NCI-H526 treated with DMSO at 0.1 percent for 48 hours (cell line): Measurements from ENCODE around the gene DCUN1D4.
"Not testable (repeated sequence)": the region's sequence is repeated elsewhere in the genome, so short reads cannot be mapped to it uniquely, and the experiment has no call there.

Source experiments
- DNase-seq: peaks from one replicate; lab custom pipeline; 2025; lab: John Stamatoyannopoulos, UW

Gene DCUN1D4

GRCh38 chr4:51855270-51855669, 12.3 kb downstream of the DCUN1D4 start:
- DNase-seq: no peak

DNA sequence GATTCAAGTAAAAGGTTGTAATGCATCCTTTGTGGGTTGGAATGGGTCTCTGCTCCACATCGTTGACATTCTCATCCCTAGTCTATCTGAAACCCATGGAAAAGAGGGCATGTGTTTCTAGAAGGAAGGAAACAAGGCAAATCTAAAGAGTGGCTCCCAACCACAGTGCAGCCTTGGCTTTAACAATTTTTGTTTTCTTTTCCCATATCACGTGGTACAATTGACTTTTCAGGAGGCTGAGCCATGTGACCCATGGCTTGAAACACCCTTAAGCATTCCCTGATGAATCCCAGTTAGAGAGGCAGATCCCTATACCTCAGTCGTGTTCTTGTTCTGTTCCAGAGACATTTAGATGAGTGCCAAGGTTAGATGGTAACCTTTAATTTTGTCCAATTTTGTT, 12.8 kb downstream of the DCUN1D4 start:
- no peak for DNase-seq

DNA sequence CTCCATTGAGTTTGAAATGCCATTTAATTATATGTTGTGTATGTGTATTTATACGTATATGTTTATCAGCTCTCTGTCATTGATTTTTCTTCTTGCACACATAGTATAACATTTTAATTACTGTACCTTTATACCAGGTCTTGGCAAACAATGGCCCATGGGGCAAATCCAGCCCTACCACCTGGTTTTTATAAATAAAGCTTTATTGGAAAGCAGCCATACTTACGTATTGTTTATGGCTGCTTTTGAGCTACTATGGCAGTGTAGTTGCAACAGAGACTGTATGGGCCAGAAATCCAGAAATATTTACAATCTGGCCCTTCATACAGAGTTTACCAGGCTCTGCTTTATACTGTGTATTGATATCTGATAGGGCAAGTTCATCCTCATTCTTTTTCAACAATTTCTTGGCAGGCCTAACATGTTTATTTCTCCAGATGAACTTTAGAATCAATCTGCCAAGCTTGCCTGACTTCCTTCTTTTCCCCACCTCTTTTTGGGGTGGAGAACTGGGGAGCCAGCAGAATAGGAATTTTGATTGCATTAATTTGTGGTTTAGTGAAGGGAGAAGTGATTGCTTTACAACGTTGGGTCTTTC, 15.8 kb downstream of the DCUN1D4 start:
- no peak for DNase-seq

DNA sequence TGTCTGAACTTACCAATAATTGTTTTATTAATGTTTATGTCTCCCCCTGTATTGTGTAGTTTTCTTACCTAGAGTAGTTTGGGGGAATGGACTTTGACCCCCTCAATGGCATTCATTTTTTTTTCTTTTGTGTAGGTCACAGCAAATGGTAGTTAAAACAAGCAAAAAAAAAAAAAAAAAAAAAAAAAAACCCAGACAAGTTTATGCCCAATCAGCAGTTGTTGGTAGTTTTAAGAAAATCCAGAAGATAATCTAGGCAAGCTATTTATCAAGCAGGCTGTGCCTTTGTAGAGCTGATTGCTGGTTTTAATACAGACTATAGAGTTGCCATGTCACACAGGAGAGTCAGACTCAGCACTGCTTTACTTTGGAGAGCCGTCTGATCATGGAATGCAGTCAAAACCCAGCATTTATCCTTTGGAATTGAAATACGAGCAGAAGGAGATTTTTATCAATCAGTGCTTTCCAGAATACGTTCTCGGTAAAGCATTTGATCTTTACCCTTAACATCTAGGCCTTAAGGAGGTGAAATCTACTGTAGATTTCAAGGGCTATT, 16.6 kb downstream of the DCUN1D4 start:
- no peak for DNase-seq

DNA sequence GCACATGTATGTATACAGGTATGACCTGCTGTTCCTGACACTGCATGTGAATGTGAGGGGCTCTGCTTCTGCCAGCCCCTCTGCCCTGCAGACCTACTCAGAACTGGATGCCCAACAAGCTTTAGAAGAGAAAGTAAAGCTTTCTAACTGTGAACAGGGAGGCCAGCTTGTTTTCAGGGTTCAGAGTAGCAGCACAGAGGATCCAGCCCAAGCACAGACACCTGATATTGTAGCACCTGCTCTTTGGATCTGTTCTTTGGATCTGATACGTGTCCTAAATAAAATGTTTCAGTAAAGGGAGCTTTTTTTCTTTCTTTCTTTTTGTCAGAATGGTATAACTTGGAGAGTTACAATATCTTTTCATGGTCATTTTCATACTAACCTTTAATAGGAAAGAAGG, 19.2 kb downstream of the DCUN1D4 start:
- DNase-seq: no peak

DNA sequence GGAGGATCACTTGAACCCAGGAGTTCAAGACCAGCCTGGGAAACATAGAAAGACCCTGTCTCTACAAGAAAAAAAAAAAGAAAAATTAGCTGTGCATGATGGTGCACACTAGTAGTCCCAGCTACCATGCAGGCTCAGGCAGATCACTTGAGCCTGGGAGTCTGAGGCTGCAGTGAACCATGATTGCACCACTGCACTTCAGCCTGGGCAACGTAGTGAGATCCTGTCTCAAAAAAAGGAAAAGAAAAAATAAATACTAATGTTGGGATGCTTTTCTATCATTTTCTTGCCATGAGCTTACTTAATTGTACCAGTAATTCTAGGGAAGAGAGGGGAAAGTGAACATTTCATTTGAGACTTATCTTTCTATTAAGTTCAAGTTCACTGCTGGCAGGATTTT, 19.8 kb downstream of the DCUN1D4 start:
- DNase-seq: no peak

- no peak for DNase-seq
Measured at GRCh38 chr4:51865717-51866116, 22.8 kb downstream of the DCUN1D4 start.

DNA sequence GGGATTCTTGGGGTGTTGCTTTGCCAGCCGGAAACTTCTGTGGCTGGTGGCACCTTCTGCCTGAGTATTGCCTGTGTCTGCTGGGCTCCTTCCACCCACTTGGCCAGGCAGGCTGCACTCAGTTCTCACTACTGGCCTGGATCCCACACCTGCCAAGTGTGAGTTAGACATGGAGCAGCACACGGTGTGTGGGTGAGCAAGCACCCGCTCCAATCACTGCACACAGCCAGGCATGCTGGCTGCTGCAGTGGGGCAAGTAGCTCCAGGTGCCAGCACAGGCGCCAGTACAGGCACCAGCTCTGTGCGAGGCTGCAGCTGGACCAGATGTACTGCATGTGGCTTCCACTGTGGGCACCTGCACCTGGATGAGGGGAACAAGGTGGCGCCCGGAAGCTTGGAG, 23.9 kb downstream of the DCUN1D4 start:
- no peak for DNase-seq

- no peak for DNase-seq
Measured at GRCh38 chr4:51867689-51868448, 24.9 kb downstream of the DCUN1D4 start.

GRCh38 chr4:51868449-51868847, 25.5 kb downstream of the DCUN1D4 start:
- no peak for DNase-seq

DNA sequence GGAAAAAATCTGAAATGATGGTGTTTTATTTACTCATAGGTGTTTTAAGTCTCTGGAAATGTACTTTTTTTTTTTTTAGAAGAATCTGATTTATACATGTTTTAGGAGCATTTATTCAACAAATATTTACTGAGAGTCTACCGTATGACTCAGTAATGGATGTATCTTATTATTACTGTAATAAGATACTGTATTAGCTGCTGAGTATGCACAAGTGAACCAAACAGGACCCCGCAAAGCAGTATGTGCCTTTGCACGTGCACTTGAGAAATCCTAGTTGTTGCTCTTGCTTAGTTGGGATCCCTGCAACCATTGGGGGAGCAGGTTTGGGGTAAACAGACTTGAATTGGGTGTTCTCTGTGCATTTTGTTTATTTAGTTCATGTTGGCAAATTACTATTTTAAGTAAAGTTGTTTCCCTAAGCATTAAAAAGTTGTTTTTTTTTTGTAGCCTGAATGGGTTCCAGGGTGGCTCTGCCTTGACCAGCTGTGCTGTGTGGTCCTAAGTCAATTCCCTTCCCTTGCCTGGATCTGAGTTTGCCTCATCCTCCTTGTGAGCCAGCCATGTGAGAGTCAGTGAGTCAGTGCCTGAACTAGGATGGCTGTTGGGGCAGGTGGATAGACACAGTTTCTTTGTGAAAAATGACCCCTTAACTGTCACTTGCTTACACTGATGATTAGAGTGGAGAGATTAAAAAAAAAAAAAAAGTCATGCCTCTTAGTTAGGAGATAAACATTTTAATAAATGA, 27.7 kb downstream of the DCUN1D4 start:
- DNase-seq: no peak

GRCh38 chr4:51872283-51872997, 29.5 kb downstream of the DCUN1D4 start:
- no peak for DNase-seq

DNA sequence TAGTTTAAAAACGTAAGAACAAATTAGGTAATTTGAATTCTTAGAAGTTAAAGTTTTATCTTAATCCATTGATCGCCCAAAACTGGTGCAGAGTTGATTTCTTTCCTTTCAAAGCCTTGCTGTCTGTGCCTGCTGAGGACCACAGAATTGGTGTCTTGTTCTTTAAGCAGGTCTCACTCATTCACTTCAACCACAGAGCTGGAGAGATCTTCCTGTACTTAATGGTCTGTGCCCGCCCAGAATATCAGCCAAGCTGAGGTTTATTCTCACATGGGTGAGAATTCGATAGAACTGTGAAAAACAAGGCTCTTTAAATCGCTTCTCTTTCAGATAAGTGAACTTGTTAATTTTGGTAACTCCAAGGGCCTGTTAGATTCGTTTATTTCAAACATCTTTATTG, 31.6 kb downstream of the DCUN1D4 start:
- DNase-seq: no peak

- no peak for DNase-seq
Measured at GRCh38 chr4:51878431-51878830, 35.5 kb downstream of the DCUN1D4 start.

GRCh38 chr4:51880016-51880915, 37.3 kb downstream of the DCUN1D4 start:
- DNase-seq: no peak

- no peak for DNase-seq
Measured at GRCh38 chr4:51884055-51884454, 41.1 kb downstream of the DCUN1D4 start.

DNA sequence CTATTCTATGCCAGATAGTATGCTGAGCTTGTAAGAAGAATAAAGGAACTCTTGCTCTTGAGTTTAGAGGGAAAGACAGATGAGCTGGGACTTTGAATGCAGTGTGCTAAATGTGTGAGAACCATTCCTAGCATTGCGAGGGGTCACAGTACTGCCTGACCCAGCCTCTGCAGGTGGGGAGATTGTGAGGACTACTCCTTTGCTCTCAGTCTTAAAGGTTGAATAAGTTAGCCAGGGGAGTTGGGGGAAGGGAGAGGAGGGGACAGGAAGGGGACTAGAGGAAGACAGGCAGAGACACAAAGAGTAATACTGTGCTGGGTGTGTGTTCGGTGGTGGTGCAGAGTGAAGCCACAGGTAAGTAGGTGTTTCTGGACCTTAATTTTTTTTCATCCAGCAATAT, 41.7 kb downstream of the DCUN1D4 start:
- no peak for DNase-seq

DNA sequence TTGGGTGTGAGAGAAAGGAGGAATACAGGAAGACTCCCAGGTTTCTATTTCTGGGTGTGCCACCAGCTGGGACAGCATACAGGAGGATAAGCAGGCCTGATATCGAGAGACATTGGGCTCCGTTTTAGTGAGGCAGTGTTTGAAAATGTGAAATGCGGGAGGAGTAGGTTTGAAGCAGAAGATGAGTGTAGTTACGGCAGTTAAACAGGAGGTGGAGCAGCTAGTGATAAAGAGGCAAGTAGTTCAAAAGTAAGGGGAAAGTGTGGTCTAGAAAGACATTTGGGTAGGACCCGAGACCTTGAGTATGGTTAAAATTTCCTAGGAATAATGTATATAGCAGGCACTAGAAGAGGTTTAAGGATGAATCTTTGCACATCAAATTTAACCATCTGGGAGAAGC, 42.4 kb downstream of the DCUN1D4 start:
- DNase-seq: no peak

DNA sequence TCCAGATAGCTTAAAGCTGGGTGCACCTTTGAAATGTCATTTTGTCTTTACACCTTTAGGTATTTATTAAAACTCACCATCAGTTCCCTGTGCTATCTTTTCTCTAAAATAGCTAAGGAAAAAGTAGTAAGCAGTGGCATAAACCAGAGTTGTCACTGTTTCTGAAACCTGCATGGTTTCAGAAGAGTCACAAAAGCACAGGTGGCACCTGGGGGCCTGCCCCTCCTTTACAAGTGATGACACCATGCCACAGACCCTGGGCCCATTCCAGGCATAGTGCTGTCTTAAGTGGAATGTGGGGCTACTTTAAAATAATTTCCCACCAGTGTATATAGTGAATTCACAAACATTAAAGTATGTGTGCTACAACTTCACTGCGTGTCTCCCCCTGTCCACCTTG, 47.8 kb downstream of the DCUN1D4 start:
- DNase-seq: no peak

GRCh38 chr4:51893402-51893801, 50.4 kb downstream of the DCUN1D4 start:
- not testable (repeated sequence) for DNase-seq

DNA sequence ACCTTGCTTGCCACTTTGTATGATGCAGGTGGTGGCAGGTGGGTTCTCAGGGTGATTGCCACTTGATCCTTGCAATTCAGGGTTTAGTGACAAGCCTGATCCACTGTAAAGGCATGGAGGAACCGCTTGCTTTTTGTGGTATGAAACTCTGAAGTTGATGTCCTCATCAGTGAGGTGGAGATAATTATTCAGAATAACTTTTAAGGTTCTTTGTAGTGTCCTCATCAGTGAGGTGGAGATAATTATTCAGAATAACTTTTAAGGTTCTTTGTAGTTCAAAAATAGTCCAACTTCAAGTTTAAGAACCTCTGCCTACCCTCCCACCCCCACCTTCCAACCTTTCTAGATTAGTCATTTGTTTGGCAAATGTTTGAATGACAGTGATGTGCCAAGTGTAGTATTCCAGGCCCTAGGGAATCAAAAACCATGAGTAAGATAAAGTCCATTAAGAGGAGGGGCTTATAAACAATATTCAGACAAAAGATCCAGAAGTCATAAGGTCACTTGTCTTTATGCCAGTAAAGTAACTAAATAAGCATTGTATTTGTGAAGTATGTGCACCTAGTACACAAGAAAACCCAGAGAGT, 51.2 kb downstream of the DCUN1D4 start:
- DNase-seq: no peak
